ENCODE data around the gene KRT222.

- TF ChIP-seq CTCF (IDR thresholded peaks at IDR 0.05; ENCODE audit: low read length) (no peak), EZH2 (IDR thresholded peaks at IDR 0.05; ENCODE audit: borderline replicate concordance, low read length) (no peak)
Measured at GRCh38 chr17:40646791-40647623, 18.0 kb downstream of the KRT222 start.

Measured in OCI-LY1 (cell line).